NCI-H524 (cell line): ENCODE results near the gene ABCC3.

Source experiments
- DNase-seq, 2 experiments: peaks; one replicate each; lab custom pipeline; 2025; lab: John Stamatoyannopoulos, UW

ABCC3 gene

GRCh38 chr17:50642722-50643656, 8.3 kb downstream of the ABCC3 start:
- no peak for DNase-seq

DNA sequence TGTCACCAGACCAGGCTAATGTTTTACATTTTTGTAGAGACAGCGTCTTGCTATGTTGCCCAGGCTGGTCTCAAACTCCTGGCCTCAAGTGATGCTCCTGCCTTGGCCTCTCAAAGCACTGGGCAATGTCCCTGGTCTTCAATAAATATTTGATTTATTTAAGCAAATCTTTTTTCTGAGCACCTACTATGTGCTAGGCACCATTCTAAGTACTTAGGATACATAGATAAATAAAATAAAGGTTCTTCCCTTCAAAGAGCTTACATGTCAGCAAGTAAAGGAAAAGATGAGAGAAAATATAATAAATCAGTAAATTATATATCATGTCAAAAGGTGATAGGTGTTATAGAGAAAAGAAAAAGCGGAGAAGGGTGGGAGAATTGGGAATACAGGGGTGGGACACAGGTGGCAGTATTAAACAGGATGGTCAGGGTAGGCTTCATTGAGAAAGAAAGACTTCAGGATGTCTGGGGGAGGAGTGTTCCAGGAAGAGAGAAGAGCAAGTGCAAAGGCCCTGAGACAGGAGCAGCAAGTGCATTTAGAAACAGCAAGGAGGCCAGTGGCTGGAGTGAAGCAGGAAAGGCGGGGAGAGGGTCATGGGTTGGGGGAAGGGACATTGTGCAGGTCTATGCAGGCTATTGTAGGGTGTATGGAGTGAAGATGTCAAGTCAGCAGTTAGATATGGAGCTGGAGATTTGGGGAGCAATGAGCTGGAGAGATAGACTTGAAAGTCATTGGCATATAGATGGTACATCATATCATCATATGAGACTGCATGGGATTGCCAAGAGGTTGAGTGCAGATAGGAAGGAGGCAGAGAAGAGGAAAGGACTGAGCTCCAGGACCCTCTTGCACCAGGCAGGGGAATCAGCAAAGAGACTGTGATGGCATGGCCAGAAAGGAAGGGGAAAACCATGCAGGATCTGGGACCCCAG, 11.3 kb downstream of the ABCC3 start:
- no peak for DNase-seq

DNA sequence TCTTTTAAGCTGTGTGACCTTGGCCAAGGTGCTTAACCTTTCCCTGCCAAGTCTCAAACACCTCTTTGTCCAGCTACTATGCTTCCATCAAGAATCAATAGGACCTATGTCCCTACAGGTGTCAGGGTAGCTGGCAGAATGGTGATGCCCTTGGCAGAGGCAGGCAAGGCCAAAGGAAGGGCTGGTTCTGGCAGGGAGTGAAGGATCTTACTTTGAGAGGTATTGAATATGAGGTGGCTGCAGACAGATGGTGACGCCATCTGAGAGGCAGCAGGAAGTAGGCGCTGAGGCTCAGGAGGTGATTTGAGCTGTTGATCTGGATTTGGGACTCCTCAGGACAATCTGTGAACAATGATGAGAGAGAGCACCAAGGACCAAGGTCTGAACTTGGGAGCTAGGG, 12.5 kb downstream of the ABCC3 start:
- DNase-seq, result peak; percentile 80 to 85

- DNase-seq, result no peak
These were observed 14.6 kb downstream of the ABCC3 start for GRCh38 chr17:50649042-50649908.

DNA sequence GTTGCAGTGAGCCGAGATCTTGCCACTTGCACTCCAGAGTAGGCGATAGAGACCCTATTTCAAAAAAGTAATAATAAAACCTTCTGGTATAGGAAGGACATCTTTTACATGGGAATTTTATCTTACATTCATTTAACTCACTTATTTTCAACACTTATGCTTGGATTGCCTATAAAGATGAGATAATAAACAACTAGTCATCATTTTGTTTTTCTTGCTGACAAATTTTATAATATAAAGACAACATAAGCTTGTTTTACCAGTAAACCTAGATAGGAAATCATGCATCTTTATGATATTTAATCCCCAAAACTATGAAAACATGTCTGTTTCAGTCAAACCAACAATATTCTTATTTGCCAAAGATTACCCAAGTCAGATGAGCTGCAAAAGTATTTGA, 17.0 kb downstream of the ABCC3 start:
- no peak for DNase-seq

- DNase-seq, result no peak
These were observed 19.1 kb downstream of the ABCC3 start for GRCh38 chr17:50653738-50654137.

DNA sequence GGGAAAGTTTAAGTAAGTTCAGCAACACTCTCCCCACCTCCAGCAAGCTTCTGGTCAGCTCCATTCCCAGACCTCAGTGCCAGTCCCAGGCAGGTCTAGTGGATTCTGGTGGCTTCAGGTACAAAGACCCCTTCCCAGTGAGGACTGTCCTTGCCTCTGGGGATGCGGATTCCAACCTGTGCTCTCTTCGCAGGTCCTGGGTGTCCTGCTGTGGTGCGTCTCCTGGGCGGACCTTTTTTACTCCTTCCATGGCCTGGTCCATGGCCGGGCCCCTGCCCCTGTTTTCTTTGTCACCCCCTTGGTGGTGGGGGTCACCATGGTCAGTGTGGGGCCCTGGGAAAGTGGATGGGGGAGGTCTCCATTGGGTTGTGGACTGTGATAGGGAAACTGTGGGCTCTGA, 21.8 kb downstream of the ABCC3 start:
- no peak for DNase-seq

GRCh38 chr17:50657054-50657453, 22.4 kb downstream of the ABCC3 start:
- DNase-seq, result no peak

DNA sequence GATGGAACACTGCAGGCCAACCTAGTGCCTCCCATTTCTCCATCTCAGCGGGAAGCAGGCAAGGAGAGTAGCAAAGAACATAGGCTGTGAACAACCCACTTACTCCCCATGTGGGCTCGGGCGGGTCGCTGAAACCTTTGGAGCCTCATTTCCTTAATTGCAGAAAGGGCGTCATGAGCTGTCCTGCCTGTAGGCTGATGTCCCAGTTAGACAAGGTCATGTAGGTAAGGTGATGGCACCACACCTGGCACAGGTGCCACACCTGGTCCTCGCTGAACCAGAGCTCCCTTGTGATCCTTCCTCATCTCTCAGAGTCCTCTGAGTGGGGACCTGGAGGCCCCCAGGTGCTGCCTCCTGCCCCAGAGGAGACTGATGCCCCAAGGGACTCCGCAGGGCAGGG, 22.9 kb downstream of the ABCC3 start:
- DNase-seq, result no peak

- DNase-seq, result no peak
These were observed 23.9 kb downstream of the ABCC3 start for GRCh38 chr17:50658616-50659015.

- DNase-seq, result no peak
These were observed 24.5 kb downstream of the ABCC3 start for GRCh38 chr17:50659179-50659578.

GRCh38 chr17:50660042-50660886, 25.6 kb downstream of the ABCC3 start:
- DNase-seq, result no peak

- DNase-seq, result no peak
These were observed 26.2 kb downstream of the ABCC3 start for GRCh38 chr17:50660887-50661345.

DNA sequence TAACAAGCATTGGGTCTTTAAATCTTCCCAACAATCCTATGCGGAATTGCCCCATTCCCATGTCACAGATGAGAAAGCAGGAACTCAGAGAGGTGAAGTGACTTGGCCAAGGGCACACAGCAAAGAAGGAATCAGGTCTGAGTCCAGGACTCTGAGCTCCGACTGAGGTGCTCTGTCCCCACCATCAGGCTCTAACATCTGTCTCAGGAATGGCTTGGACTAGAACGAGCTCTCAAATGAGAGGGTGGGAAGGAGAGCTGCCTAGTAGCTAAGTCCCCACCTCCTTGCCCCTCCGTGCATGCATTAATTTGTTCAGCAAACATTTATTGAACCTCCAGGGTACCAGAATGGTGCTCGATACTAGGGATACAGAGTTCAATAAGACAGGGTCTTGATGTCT, 26.7 kb downstream of the ABCC3 start:
- DNase-seq, result no peak

GRCh38 chr17:50661795-50662391, 27.2 kb downstream of the ABCC3 start:
- peak; percentile 52 to 61 for DNase-seq

- no peak for DNase-seq
These were observed 28.0 kb downstream of the ABCC3 start for GRCh38 chr17:50662632-50663225.

GRCh38 chr17:50663812-50664374, 29.2 kb downstream of the ABCC3 start:
- DNase-seq, result no peak

DNA sequence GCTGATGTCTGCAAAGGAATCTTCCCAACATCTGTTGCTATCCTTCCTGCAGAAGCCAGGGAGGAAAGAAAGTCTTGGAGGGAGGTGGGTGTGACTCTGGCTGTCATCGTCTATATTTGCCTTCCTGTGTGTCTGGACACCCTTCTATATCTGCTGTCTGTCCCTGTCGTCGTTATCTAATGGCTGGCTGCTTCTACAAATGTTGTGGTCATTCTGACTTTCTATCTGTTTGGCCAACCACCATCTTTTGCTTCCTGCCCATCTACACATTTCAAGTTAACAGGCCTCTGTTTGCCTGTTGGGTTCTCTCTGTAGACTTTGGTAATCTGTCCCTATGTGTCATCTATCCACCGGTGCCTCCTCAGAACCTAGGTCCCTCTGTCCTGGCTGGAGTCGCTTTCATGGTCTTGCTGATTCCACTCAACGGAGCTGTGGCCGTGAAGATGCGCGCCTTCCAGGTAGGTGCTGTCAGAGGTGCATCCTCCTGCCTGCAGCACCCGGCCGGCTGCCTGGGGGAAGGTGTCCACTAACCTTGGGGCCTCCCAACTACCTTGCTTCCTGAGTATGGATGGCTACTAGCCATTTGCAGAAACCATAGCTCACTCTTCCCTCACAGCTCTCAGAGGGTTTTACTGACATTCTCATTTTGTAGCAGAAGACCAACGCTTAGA, 30.2 kb downstream of the ABCC3 start:
- no peak for DNase-seq

- DNase-seq, result no peak
These were observed 31.2 kb downstream of the ABCC3 start for GRCh38 chr17:50665838-50666237.
